Measurements from ENCODE around the gene TCEAL1.
"Not testable (repeated sequence)": the region's sequence is repeated elsewhere in the genome, so short reads cannot be mapped to it uniquely, and the experiment has no call there.

The TCEAL1 gene

DNA sequence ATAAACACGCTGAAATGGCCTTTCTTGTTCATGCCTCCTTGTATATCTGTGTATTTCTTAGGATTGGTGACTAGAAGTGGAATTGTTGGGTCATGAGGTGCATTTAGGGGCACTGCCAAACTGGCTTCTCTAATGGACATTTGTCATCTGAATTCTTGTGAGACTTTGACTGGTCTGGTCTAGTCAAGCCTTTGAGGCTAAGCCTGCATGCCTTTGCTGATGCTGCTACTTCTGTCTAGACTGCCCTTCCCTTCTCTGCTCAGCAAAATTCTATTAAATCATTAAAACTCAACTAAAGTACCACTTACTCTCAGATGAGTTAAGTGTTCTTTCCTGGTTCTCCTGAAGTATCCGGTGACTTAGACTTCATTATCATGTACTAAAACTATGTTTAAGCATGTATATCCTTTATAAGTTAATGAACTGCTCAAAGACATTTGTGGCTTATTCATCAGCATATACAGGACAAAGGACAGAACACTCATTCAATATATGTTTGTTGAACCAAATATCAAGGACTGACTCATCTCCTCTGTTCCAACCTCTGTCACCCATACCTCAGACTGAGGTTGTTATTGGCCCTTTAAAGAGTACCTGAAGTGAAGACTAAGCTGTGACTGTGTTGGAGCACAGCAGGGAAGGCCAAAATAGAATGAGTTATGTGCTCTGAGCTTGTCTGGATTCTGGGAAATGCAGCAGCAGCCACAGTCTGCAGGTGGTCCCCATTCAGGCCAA lies 9.0 kb downstream of the TCEAL1 start:
- no peak for DNase-seq

DNA sequence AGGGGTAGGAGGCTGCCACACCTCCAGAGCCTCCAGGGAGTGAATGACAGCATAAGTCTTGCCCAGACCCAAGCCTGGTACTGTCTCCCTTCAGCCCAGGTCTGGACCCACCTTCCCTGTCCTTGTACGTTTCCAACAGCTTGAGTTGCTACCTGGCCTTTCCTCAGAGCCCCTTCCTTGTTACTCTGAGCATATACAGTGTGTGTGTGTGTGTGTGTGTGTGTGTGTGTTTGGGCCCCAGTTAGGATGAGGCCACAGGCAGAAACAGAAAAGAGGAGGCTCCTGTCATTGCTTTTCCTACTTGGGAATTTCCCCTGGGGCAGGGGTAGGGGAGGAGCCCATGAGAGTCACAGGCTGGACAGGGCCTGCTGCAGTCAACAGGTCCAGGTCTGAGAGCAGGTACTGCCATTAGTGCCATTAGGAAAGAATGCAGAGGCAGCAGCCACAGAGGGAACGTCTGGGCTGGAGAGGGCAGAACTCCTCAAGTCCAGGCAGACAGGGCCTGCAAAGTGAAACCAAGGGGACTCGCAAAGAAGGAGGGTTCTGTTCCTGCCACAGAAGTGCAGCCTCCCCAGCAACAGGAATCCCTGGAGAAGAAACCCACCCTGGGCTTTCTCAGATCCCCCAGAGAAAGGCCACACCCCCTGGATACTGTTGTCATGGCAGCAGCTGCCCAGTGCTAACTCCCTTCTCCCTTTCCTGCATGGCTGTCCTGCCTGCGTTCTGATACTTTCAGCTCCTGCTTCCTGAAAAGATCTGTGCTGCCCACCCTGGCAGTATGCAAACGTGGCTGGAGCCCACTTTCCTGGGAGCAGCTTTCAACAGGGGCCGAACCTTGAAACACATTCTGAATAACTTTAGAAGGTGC lies 9.9 kb downstream of the TCEAL1 start:
- not testable (repeated sequence) for DNase-seq

GRCh38 chrX:103640401-103641155 lies 11.8 kb downstream of the TCEAL1 start:
- no peak for DNase-seq

DNA sequence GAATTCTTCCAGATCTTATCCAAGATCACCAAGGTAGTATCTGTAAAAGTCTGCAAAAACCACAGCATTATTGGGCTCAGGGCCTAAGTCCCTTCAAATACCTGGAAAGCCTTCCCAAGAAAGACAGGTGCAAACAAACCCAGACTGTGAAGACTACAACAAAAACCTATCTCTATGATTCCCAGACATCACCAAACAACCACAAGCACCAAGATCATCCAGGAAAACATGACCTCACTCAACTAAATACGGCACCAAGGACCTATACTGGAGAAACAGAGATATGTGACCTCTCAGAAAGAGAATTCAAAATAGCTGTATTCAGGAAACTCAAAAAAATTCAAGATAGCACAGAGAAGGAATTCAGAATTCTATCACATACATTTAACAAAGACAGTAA lies 15.3 kb downstream of the TCEAL1 start:
- DNase-seq = no peak

DNA sequence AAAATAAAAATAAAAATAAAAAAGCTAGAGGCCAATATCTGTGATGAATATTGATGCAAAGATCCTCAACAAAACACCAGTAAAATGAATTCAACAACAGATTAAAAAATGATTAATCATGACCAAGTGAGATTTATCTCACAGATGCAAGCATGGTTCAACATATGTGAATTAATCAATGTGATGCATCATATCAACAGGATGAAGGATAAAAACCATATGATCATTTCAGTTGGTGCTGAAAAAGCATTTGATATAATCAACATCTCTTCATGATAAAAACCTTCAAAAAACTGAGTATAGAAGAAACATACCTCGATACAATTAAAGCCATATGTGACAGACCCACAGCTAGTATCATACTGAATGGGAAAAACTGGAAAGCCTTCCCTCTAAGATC lies 18.9 kb downstream of the TCEAL1 start:
- DNase-seq = no peak

DNA sequence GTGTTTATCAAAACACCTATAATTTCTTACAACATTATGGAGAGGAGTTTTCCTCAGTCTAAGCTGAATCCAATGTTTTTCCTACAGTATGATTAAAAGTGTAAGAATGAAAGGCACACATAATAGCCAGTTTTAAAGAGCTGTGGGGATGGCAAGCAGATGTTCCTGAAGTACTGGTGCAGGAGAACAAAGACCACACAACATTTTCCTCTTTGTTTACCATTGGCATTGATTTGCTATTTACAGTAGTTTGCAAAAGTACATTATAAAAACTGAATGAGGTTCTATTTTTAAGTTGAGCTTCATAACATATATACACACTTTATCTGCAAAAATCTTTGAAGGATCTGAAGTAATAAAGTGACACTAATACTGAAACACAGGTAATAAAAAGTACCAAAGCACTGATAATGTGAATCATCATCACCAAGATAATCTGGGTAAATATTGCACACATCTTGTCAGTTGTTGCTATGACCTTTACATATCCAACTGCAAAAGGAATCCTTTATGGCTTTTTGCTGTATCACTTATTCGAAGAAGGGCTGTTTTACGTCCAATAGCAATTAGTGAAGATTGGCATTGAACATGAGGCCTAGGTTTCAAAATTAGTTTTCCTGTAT lies 22.5 kb downstream of the TCEAL1 start:
- no peak for DNase-seq

GRCh38 chrX:103655230-103656000 lies 26.6 kb downstream of the TCEAL1 start:
- DNase-seq = not testable (repeated sequence)

GRCh38 chrX:103656617-103657016 lies 27.8 kb downstream of the TCEAL1 start:
- DNase-seq = no peak

DNA sequence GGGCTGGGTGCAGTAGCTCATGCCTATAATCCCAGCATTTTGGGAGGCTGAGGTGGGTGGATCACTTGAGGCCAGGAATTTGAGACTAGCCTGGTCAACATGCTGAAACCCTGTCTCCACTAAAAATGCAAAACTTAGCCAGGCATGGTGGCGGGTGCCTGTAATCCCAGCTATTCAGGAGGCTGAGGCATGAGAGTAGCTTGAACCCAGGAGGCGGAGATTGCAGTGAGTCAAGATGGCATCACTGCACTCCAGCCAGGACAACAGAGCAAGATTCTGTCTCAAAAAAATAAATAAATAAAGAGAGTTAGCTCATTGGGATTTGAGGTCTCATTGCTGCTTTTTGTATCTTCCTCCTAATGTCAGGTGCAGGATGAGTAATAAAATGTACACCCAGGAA lies 28.3 kb downstream of the TCEAL1 start:
- not testable (repeated sequence) for DNase-seq

DNA sequence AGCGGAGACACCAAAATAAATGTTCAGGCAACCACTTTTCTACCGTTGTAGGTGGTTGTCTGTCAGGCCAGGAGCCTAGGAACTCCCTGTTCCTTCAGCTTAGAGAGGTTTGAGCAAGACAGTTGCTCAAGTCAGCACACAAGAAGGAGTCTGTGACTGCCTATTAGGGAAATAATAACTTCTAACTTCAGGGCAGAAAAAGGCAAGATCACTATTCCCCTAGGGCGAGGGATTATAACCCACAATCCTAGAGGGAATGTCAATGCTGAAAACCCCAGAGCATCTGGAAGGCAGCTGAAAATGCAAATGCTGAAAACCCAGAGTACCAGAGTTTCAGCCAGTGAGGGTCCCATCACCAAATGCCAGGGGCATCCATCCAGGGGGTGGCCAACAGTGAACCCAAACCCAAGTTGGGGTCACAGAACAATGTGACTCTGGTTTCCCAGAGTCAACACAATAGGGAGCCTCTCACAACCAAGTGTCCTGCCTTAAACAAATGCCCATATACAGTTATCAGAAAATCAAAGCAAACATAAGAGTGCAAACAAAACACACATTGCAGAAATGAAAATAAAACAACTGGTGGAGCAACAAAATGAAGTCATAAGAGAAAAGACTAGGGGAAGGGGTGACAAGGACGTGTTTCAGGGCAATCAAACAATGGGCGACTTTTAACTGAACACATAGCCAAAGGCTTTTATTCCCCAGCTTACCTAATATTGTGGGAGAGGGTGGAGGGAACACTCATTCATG lies 30.1 kb downstream of the TCEAL1 start:
- DNase-seq = no peak

GRCh38 chrX:103659460-103659859 lies 30.7 kb downstream of the TCEAL1 start:
- DNase-seq = not testable (repeated sequence)

DNA sequence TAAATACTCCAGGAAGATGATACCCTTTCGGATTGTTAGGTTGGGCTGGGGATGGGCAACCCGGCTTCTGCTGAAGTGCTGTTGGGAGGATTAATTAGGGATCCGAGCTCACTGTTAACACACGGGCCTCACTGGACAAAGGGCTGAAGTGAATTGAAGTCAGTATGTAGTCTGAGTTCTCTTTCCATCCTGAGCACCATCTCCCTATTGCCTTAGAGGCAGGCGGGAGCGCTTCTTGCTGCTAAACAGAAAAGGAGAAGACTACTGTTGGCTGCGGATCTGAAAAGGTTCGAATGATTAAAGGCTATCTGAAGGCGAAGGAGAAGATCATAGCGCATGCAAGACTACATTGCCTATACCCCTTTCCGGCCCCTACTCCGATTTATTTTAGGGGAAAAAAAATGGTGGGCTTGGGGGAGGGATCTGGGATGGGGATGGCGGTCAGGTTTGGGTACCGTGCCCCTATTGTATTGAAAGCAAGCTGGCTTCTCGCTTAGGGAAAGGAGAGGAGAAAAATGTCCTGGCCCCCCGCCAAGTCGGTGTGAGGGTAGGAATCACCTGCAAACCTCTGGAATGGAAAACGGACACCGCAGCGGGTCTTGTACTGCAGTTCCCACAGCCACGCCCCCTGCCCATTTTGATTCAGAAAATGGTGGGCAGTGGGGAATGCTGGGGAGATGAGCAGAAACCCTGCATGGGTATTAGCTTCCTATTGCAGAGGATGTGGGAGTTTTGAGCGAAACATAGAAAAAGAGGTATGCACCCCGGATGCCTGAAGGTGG lies 35.4 kb downstream of the TCEAL1 start:
- no peak for DNase-seq

GRCh38 chrX:103666202-103667107 lies 37.7 kb downstream of the TCEAL1 start:
- DNase-seq = no peak

- DNase-seq = no peak
Observed at GRCh38 chrX:103669745-103670144, 41.0 kb downstream of the TCEAL1 start.

DNA sequence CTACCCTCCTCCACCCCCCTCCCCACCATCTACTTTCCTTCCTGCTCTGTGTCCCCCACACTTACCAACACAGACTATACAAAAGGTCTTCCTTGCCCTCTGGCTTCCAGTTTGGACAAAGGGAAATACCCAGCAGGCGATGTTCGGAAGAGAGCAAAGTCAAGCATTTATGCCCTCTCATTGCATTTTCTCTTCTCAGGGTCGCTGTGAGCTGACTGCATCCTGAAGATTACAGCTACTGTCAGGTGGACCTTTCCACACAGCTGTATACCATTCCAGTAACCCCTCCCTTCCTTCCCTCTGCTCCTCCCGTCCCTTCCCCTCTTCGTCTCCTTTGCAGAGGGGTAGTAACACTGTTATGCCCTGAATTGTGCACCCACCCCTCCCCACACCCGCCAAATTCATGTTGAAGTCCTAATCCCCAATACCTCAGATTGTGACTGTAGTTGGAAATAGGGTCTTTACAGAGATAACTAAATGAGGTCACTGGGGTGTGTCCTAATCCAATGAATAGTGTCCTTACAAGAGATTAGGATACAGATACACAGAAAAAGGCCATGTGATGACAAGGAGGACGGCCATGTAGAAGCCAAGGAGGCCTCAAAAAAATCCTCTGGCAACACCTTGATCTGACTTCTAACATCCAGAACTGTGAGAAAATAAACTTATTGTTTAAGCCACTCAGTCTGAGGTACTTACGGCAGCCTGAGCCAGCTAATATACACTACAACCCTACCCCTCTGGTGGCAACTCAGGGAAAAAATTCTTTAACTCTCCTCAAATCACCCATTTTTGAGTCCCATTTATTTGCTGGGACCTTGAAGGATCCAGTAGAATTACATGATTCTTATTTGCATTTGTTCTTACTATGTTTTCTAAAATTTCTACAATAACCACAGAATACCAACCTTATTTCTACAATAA lies 46.0 kb downstream of the TCEAL1 start:
- no peak for DNase-seq

DNA sequence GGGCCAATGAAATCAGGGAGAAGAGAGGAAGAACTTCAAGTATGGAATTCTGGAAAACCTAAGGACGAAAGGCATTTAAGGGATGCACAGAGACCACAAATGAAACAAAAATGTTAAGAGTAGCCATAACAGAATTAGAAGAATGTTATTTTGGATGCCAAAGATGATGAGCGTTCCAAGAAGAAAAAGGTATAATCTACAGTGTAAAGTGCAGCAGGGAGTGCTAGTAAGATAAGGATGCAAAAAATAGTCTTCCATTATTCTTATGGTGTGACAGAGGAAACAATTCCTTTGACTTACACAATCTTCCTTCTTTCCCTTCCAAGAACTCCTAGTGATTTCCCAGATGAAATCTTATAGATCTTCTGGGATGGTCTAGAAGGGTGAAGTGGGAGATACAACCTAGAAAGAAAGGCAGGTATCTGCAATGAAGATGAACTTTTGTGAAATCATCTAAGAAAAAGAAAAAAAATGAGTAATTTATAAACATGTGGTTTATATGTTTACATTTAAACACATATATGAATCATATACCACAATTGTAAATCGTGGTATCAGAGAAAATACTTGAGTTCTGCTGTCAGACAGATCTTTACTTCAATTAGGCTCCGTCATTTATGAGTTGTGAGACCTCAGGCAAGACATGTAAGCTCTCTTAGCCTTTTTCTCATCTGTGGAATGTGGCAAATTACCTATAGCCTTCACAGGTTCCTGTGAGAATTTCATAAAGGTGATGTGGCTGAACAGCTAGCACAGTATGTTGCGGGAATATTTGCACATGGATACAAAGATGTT lies 49.6 kb downstream of the TCEAL1 start:
- DNase-seq = no peak
